Endothelial cell of umbilical vein (primary cell): ENCODE measurements around the gene ALDH1L1. TPM values are rescaled to one million over a fixed set of nuclear protein-coding genes. Genes with fewer than 3 reads are reported as not detected.

Experiments used
- BruUV-seq: library from RNA; stranded (reverse); fragments of 400-500 nt; replicated peaks from 2 replicates; lab custom pipeline; 2021; lab: Mats Ljungman, UMichigan
- CTCF ChIA-PET: fragments of 300-600, 350-600 bp; sonication (Branson Sonifier 250); formaldehyde crosslinking; loops from one replicate; lab custom pipeline; 2021; ENCODE audit warnings: antibody characterized with exemption, inconsistent platforms; lab: Charles Lee
- POLR2A ChIA-PET: fragments of 300-600, 350-600 bp; sonication (Branson Sonifier 250); formaldehyde crosslinking; loops from one replicate; lab custom pipeline; 2021; ENCODE audit warnings: antibody characterized with exemption, inconsistent platforms; lab: Charles Lee
- DNase-seq: peaks from one replicate; pipeline ENCODE4 v3.0.0-alpha.2; 2011; ENCODE audit warnings: low read depth, low spot score
- FAIRE-seq: peaks from 2 replicates; lab custom pipeline; 2011; peaks lifted over from hg19 to GRCh38; lab: Jason Lieb, UNC
- H2AFZ ChIP-seq: 2 replicates; pipeline ENCODE4 v1.6.0; 2012; ENCODE audit warnings: low read depth, low read length, control low read depth, inconsistent platforms
- H3K27ac ChIP-seq: 2 replicates; pipeline ENCODE4 v1.5.1; 2011; ENCODE audit warnings: low read depth, mild to moderate bottlenecking, control low read depth, low read length, moderate library complexity; ENCODE audit not compliant: insufficient read depth
- H3K27me3 ChIP-seq, 2 experiments: 2 replicates each; pipeline versions ENCODE4 v1.6.0 to v1.6.1; 2011; ENCODE audit warnings: low read length in 2 of 2, mixed read lengths in 1 of 2; ENCODE audit not compliant: control insufficient read depth in 2 of 2, insufficient read depth in 2 of 2
- H3K36me3 ChIP-seq, 2 experiments: 2 replicates in 1 of 2; 3 replicates in 1 of 2; pipeline ENCODE4 v1.5.1; 2011; ENCODE audit warnings: low read length in 2 of 2, mild to moderate bottlenecking in 1 of 2, moderate library complexity in 1 of 2; ENCODE audit not compliant: control insufficient read depth in 2 of 2, insufficient read depth in 2 of 2; ENCODE audit errors: extremely low read depth in 1 of 2
- H3K4me1 ChIP-seq: 3 replicates; pipeline ENCODE4 v1.5.1; 2011; ENCODE audit warnings: mild to moderate bottlenecking, low read length; ENCODE audit not compliant: control insufficient read depth, insufficient read depth; ENCODE audit errors: extremely low read depth
- H3K4me2 ChIP-seq: 2 replicates; pipeline ENCODE4 v1.6.1; 2011; ENCODE audit warnings: low read length, control low read depth, mixed read lengths; ENCODE audit not compliant: insufficient read depth
- H3K4me3 ChIP-seq, 3 experiments: fragments of 200-600 bp in 1 of 3; sonication (generic), shearing (Covaris generic) in 1 of 3; replicated peaks in 1 of 3; 2 replicates each; pipeline ENCODE4 v1.5.1; 2011 to 2016; ENCODE audit warnings: control low read depth in 3 of 3, low read length in 3 of 3, mild to moderate bottlenecking in 2 of 3, inconsistent platforms in 1 of 3, low read depth in 1 of 3, moderate library complexity in 1 of 3; ENCODE audit not compliant: insufficient read depth in 1 of 3
- H3K79me2 ChIP-seq: 2 replicates; pipeline ENCODE4 v1.6.0; 2012; ENCODE audit warnings: low read length, inconsistent platforms; ENCODE audit not compliant: control insufficient read depth, insufficient read depth
- H3K9ac ChIP-seq: replicated peaks from 2 replicates; pipeline ENCODE3; 2011; ENCODE audit warnings: low read length, control low read depth; ENCODE audit not compliant: insufficient read depth; ENCODE audit errors: extremely low read depth
- H3K9me1 ChIP-seq: replicated peaks from 3 replicates; pipeline ENCODE4 v1.6.0; 2011; ENCODE audit warnings: mild to moderate bottlenecking, low read length; ENCODE audit not compliant: control insufficient read depth, insufficient read depth; ENCODE audit errors: extremely low read depth
- H3K9me3 ChIP-seq: replicated peaks from 2 replicates; pipeline ENCODE4 v1.5.1; 2012; ENCODE audit warnings: low read length, inconsistent platforms; ENCODE audit not compliant: control insufficient read depth, insufficient read depth
- H4K20me1 ChIP-seq: replicated peaks from 2 replicates; pipeline ENCODE3; 2011; ENCODE audit warnings: mild to moderate bottlenecking, low read length; ENCODE audit not compliant: control insufficient read depth, insufficient read depth; ENCODE audit errors: extremely low read depth
- FOS ChIP-seq: IDR thresholded peaks from 2 replicates; pipeline ENCODE4 v1.6.1; 2011; ENCODE audit warnings: mild to moderate bottlenecking, low read length, moderate library complexity, borderline replicate concordance; ENCODE audit not compliant: insufficient read depth
- GATA2 ChIP-seq: IDR thresholded peaks from 2 replicates; pipeline ENCODE4 v1.7.0; 2011; ENCODE audit warnings: low read depth, mild to moderate bottlenecking, moderate library complexity, mixed read lengths, low read length; ENCODE audit not compliant: insufficient read length, insufficient read depth
- JUN ChIP-seq: IDR thresholded peaks from 2 replicates; pipeline ENCODE4 v1.6.1; 2011; ENCODE audit warnings: borderline replicate concordance, low read depth; ENCODE audit not compliant: insufficient read length, insufficient read depth
- MYC ChIP-seq: IDR thresholded peaks from one replicate; pipeline ENCODE4 v1.6.1; 2011; ENCODE audit warnings: mild to moderate bottlenecking, low read depth, low read length
- POLR2A ChIP-seq: IDR thresholded peaks from 2 replicates; pipeline ENCODE4 v1.6.1; 2012; ENCODE audit warnings: low read depth, mild to moderate bottlenecking, control low read depth, low read length
- POLR2AphosphoS5 ChIP-seq: IDR thresholded peaks from 2 replicates; pipeline ENCODE4 v1.6.1; 2012; ENCODE audit warnings: low read depth, mild to moderate bottlenecking, control low read depth, low read length, moderate library complexity; ENCODE audit not compliant: insufficient read depth
- dilution Hi-C: fragments of 300-500 bp; cut with MboI; formaldehyde crosslinking; loops from one replicate; pipeline ENCODE4 v1.15.0; 2019; ENCODE audit warnings: low sequenced_read_pairs; ENCODE audit not compliant: extremely low pct_ligation_motif_present
- intact Hi-C: fragments of 100-400 bp; cut with micrococcal nuclease; formaldehyde crosslinking; loops from one replicate; pipeline ENCODE4 v1.10.0; 2022
- polyA plus RNA-seq, 4 experiments: library from polyadenylated mRNA; depleted of rRNA in 3 of 4; stranded (reverse) in 3 of 4; unstranded in 1 of 4; fragments of >200 nt; gene quantifications; 2 replicates each; pipeline versions ENCODE4 v1.2.1 to v1.2.3, GENCODE V29; 2011 to 2012; ENCODE audit warnings: missing spikeins in 1 of 4
- total RNA-seq: library from RNA; stranded (reverse); gene quantifications from 2 replicates; pipeline ENCODE4 v1.2.3, GENCODE V29; 2021
- TF ChIP-seq, protein P1 (sequence below): IDR thresholded peaks from 2 replicates; pipeline ENCODE4 v1.6.1; 2011; ENCODE audit not compliant: insufficient read depth, insufficient read length

Gene ALDH1L1
- total and polyA plus RNA-seq, 2 donors (not counting 3 experiments of a cell fraction or from before 2014, with no cell fraction given): not detected

- Histone ChIP-seq H2AFZ (no peak overlapping the region), H3K9me3 (no peaks in the 10 kb centered on the region), H3K27me3 (peaks cover under 1 to 3% of the 10 kb centered on the region in 2 experiments), H3K79me2 (no peaks in the 10 kb centered on the region), H3K9ac (no peak overlapping the region), H3K4me1 (no peaks in the 10 kb centered on the region), H3K4me2 (no peak overlapping the region), H3K27ac (no peak overlapping the region), H4K20me1 (no peaks in the 10 kb centered on the region), H3K4me3 (no peak overlapping the region), H3K9me1 (no peaks in the 10 kb centered on the region), H3K36me3 (no peaks in the 10 kb centered on the region)
- FAIRE-seq: no peak
- intact Hi-C loops (no loop called here), dilution Hi-C loops (no loop called here)
- POLR2A ChIA-PET: no interaction called here
- BruUV-seq: no TSS peak
- CTCF ChIA-PET: no interaction called here
- no peak for DNase-seq
- TF ChIP-seq MYC: no peak
- TF ChIP-seq JUN: no peak
- no peak for TF ChIP-seq POLR2A
- no peak for TF ChIP-seq POLR2AphosphoS5
- TF ChIP-seq, protein P1, sequence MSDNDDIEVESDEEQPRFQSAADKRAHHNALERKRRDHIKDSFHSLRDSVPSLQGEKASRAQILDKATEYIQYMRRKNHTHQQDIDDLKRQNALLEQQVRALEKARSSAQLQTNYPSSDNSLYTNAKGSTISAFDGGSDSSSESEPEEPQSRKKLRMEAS: no peak
- TF ChIP-seq GATA2: no peak
Observed at GRCh38 chr3:126104742-126105605, 75.4 kb downstream of the ALDH1L1 start.

DNA sequence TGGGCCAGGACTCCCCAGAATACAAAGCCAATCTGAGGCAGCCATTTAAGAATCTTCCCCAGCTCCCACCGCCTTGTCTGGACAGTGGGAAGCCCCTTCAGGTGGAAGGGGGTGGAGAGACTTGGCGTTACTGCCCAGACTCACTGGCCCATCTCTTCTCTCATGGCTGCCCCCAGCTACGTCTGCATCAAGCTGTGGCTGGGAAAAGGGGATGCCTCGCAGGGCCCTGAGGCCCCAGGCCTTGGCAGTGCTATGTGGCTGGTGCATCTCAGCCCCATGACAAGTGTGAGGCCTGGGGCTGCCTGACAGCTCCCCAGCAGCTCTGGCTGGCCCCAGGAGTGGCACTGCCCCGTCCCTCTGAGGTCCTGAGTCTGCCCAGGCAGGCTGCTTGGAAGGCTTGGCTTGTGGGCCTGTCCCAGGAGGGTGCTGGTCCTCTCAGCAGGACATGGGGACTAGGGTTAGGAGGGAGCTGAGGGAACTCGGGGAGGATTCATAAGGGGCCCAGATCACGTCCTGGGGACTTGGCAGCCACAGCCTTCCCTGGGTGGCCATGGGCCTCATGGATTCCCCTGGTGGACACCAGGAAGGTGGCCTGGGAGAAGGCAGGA is 76.3 kb downstream of the ALDH1L1 start:
- no peak overlapping the region for H3K4me3 ChIP-seq
- H3K27ac ChIP-seq: no peak overlapping the region
- no peak overlapping the region for H3K4me2 ChIP-seq
- no peaks in the 10 kb centered on the region for H3K9me3 ChIP-seq
- H4K20me1 ChIP-seq: no peaks in the 10 kb centered on the region
- H2AFZ ChIP-seq: no peak overlapping the region
- dilution Hi-C loops: no loop called here
- H3K9ac ChIP-seq: no peak overlapping the region
- intact Hi-C loops: no loop called here
- TF ChIP-seq FOS: no peak
- ChIA-PET POLR2A (no interaction called here), CTCF (interaction anchor here (1.5 kb wide), 1 partner anchor 92 kb away, joined by 7 read pairs; no protein-coding TSS in a partner anchor)
- DNase-seq (no peak), FAIRE-seq (no peak)
- BruUV-seq: no TSS peak
- H3K4me1 ChIP-seq: no peaks in the 10 kb centered on the region
- no peaks in the 10 kb centered on the region for H3K9me1 ChIP-seq
- no peaks in the 10 kb centered on the region for H3K79me2 ChIP-seq
- H3K27me3 ChIP-seq: peaks cover 3 to 4% of the 10 kb centered on the region in 2 experiments
- H3K36me3 ChIP-seq: no peaks in the 10 kb centered on the region
